ENCODE data around the gene SGTA.
"Not testable (repeated sequence)": the region's sequence is repeated elsewhere in the genome, so short reads cannot be mapped to it uniquely, and the experiment has no call there.

SGTA gene

GRCh38 chr19:2795827-2796658 lies 13.0 kb upstream of the SGTA start:
- ChIA-PET CTCF (interaction anchor here (1.2 kb wide), 1 partner anchor 24 kb away, joined by 3 read pairs; no protein-coding TSS in a partner anchor), POLR2A (no interaction called here)
- TF ChIP-seq CTCF (IDR thresholded peaks at IDR 0.05; ENCODE audit: insufficient read depth, low read length, missing control alignments) = no peak
- DNase-seq (ENCODE audit: low read depth, low spot score) = no peak
- no peak overlapping the region for H3K4me3 ChIP-seq (ENCODE audit: low read depth, low read length)

GRCh38 chr19:2793577-2793976 lies 10.5 kb upstream of the SGTA start:
- TF ChIP-seq CTCF (IDR thresholded peaks at IDR 0.05; ENCODE audit: insufficient read depth, low read length, missing control alignments) = no peak
- ChIA-PET CTCF (interaction anchor here (0.6 kb wide), 1 partner anchor 180 kb away, joined by 3 read pairs; no protein-coding TSS in a partner anchor), POLR2A (no interaction called here)
- no peak overlapping the region for H3K4me3 ChIP-seq (ENCODE audit: low read depth, low read length)
- no peak for DNase-seq (ENCODE audit: low read depth, low spot score)

GRCh38 chr19:2793126-2793525 lies 10.1 kb upstream of the SGTA start:
- POLR2A ChIA-PET = no interaction called here
- CTCF ChIA-PET = interaction anchor here (0.6 kb wide), 1 partner anchor 180 kb away, joined by 3 read pairs; no protein-coding TSS in a partner anchor
- TF ChIP-seq CTCF (IDR thresholded peaks at IDR 0.05; ENCODE audit: insufficient read depth, low read length, missing control alignments) = no peak
- H3K4me3 ChIP-seq (ENCODE audit: low read depth, low read length) = no peak overlapping the region
- DNase-seq (ENCODE audit: low read depth, low spot score) = no peak

- POLR2A ChIA-PET; H3K4me3 ChIP-seq (ENCODE audit: low read depth, low read length); DNase-seq (ENCODE audit: low read depth, low spot score); CTCF ChIA-PET: not testable (repeated sequence)
Measured at GRCh38 chr19:2792666-2793065, 9.6 kb upstream of the SGTA start.

GRCh38 chr19:2791876-2792275 lies 8.8 kb upstream of the SGTA start:
- POLR2A ChIA-PET = no interaction called here

GRCh38 chr19:2791440-2791839 lies 8.4 kb upstream of the SGTA start:
- POLR2A ChIA-PET = no interaction called here
- no peak for TF ChIP-seq CTCF (IDR thresholded peaks at IDR 0.05; ENCODE audit: insufficient read depth, low read length, missing control alignments)
- CTCF ChIA-PET = interaction anchor here (0.9 kb wide), 1 partner anchor 8 kb away, joined by 3 read pairs; the partner anchor contains the start of gene SGTA
- no peak for DNase-seq (ENCODE audit: low read depth, low spot score)
- H3K4me3 ChIP-seq (ENCODE audit: low read depth, low read length) = no peak overlapping the region

More at GRCh38 chr19:2791876-2792275, 8.8 kb upstream of the SGTA start:
- DNase-seq (ENCODE audit: low read depth, low spot score) = no peak
- CTCF ChIA-PET = interaction anchor here (0.9 kb wide), 1 partner anchor 9 kb away, joined by 3 read pairs; the partner anchor contains the start of gene SGTA
- TF ChIP-seq CTCF (IDR thresholded peaks at IDR 0.05; ENCODE audit: insufficient read depth, low read length, missing control alignments) = no peak
- no peak overlapping the region for H3K4me3 ChIP-seq (ENCODE audit: low read depth, low read length)
